ENCODE results near the gene NFIB.

NFIB gene

DNA sequence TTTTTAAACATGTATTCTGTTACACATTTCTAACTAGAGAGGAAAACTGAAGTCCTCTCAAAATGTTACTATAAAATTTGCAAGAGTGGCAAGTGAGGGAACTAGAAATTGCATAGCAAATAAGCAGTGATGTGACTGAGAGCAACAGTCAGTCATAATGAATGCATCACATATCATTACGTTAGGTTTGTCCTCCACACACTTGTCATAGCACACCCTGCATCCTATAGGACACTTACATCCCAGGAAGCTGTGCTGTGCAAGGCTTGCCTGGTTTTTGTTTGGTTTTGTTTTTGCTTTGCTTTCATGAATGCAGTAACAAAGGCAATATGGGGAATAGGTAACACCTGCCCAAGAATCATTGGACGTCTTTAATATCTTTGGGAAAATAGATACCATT is 10.8 kb downstream of the NFIB start:
- DNase-seq, result no peak

DNA sequence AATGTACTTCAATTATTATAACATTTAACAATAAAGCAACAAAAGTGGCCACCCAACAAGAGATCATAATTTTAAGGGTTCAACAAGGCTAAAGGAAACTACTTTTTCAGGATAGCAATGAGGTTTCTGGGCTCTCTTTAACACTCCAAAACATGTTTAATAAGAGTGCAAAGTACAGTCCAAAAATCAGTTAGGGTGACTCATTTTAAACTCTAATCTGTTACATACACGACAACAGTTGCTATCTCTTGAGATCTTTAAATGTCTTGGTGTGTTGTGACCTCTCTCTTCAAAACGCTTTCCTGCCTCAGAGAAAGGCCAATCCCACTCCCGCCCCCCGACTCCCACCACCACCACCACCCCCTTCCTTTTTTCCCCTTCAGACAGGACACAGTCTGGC is 11.5 kb downstream of the NFIB start:
- no peak for DNase-seq

DNA sequence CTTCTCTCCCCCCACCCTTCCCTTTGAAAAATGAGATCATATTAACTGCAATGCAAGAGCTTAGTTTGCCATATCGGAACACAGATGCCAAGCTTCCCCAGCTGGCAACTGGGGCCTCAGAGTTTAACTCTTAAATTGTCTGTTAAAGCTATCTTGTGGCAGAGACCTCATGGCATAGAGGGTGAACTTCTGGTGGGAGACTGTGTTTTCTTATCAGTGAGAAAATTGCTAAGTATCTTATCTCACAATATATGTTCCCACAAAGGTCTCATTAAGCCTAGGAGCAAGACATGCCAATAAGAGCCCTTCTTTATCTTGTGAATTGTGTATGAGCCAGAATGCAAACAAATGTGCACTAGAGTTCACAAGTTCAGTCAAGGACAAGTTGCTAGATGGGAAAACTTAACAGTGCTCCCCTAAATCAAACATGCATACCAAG is 12.3 kb downstream of the NFIB start:
- no peak for DNase-seq

DNA sequence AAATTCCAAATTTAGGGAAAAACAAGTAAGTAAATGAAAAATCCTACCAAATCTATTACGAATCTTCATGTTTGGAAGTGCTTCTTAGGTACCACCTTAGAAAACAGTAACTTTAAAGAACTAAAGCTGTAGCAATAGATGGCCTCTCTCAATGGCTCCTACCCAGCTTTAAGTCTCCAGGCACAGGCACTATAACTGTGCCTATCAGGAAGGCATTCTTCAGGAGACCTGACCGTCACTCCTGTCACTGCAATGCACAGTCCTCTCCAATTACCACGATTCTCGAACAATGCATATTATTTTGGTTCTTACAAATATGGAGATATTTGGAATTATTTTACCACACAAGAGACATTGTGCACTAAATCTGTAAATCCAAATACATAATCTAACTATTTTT is 12.9 kb downstream of the NFIB start:
- DNase-seq, result no peak

DNA sequence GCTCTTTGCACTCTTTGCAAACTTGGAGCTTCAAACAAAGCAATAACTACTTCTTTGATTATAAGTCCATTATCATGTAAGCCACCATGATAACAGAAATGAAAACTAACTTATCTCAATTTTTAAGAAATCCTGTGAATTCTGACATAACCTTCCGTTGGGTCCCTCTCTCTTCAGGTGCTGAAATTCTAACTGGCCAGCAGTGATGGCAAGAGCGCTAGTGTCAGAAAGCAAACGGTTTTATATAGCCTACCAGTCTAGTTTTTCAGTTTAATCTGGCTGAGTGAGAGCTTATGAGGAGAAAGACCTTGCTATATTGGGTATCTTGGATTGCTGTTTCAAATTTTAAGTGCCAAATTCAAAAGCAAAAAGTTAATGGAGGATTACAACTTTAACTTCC is 13.4 kb downstream of the NFIB start:
- no peak for DNase-seq

DNA sequence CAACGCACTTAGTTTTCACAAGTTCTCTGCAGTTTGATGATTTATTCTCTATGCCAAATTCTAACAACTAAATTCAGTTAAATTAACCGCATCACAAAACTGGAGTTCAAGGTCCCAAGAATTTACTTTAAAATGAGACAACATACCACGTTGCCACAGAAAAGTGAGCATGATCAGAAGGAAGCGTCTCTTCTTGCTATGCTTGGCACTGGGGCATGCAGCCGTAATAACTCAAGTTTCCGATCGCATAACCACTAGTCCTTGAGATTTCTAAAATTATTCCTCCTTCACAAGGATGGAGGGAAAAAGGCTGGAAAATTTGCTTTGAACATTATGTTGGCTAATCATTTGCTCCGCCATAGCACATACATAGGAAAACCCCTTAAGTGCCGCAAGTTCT is 13.9 kb downstream of the NFIB start:
- DNase-seq, result no peak

DNA sequence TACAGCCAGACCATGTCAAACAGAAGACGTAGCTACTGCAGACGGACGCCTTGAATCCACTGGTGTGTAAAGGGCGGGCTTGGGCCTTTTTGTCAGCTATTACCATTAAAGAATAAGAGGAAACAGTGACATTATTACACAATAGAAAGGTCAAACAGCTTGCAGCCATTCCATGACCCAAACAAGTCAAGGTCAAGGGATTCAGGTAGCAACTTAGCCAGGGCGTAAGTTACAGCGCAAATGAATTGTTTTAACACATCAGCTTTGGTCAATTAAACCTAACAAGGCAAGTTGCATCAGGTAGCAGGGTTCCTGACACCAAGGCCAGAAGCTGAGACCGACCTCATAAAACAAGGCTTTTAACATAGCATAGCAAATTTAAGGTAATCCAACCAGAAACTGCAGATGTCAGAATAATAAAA is 15.3 kb downstream of the NFIB start:
- no peak for DNase-seq

DNA sequence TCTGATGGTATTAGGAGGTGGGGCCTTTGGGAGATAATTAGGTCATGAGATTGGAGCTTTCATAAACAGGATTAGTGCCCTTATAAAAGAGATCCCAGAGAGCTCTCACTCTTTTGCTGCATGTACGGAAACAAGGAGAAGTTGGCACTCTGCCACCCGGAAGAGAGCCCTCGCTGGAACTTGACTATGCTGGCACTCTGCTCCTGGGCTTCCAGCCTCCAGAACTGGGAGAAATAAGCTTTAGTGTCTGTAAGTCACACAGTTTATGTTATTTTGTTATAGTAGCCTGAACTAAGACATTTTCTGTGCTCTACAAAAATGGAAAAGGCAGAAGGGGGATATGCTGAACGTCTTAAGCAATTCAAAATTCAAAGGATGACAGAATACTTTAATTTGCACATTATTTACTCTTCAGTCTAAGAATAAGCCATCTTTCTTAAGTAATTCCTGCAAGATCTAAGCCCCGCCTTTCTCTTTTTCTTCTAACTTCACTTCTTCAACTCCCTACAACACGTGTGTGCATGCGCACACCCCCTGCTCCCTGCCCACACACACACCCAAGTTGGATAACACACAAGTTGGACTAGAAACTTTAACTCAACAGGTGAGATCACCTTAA is 17.3 kb downstream of the NFIB start:
- no peak for DNase-seq

DNA sequence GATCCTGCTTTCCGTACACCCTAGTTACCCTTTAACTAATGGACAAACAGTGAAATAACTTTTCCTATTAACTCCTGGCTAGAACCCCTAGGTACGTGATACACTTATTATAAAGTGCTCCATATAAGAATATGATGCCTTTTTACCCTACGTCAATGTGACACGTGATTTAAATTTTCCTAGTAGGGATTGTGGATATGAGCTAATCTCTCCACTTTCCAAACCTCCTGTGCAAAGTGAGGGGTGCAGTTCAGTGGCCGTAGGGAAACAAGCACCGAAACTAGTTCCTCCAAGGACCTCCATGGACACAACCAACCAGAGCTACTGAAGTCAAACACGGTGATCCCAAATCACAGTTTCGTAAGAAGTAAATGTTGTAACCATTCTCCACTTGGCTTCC is 19.3 kb downstream of the NFIB start:
- DNase-seq, result no peak

DNA sequence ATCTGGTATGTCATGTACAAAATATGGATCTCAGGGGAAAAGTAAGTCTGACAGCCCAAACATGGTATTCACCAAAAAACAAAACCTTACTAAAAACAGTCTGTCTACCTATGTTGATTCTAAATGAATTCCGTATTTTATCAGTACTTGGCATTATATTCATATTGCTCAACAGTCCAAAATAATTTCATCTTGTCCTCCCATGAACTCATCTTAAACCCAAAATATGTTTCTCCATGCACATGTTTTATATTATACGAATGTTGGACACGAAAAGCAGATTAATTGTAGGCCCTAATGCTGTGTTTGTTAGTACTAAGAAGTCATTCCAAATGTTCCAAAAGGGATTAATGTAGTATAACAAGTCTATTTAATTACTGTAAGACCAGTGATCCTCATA is 20.1 kb downstream of the NFIB start:
- no peak for DNase-seq

DNA sequence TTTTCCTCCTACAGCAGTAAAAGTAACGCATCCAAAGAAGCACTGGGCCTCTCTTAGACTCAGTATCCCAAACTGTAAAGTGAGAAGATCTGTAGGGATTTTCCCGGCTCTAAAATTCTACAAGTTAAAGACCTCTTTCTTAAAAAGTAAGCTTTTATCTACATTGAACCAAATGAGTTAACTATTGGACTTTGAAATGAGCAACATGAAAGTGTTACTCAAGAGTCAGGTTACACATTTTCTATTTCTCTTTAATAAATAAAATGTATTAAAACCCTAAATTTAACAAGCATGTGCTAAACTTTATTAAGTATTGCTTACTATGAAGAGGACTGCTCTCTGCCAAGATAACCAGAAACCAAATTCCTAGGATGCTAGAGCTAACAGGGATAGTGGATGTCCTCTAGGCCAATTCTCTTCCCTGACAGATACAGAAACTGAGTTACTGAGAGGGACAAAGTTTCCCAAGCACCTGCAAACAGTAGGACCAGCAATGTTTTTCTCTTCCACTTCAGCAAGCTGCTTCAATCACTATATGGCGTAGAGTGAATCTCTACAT is 21.7 kb downstream of the NFIB start:
- DNase-seq, result no peak

DNA sequence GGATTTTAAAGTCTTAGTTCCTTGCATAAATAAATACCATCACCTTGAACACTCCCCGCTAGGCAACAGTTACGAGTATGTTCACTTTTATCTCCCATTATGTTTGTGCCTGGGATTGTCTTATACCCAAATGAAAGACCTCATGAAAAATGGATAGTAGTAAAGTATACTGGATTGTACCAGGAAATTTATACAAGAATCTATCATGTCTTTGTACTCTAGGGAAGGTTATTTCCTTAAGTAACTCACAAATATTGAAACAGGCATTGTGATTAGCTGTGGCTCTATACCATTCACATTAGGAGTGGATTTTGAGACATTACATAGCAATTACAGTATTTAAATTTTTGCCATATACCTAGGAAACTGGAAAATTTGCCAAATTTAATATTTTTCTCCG is 24.0 kb downstream of the NFIB start:
- DNase-seq, result no peak

DNA sequence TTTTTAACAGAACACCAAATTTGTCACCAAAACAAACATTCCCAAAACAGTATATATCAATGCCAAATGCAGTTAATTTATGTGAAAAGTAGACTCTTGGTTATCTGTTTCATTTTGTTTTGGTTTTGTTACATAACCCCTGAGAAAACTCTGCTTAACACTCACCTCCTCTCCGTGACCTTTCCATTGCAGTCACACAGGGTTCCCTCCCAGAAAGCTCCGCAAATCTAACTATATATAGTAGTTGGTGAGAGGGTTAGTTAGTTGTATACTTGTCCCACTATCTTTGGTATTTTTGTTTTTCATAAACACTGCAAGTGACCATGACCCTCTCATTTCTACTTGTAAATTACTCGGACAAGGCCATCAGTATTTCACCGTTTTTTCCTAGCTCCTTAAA is 25.5 kb downstream of the NFIB start:
- no peak for DNase-seq

DNA sequence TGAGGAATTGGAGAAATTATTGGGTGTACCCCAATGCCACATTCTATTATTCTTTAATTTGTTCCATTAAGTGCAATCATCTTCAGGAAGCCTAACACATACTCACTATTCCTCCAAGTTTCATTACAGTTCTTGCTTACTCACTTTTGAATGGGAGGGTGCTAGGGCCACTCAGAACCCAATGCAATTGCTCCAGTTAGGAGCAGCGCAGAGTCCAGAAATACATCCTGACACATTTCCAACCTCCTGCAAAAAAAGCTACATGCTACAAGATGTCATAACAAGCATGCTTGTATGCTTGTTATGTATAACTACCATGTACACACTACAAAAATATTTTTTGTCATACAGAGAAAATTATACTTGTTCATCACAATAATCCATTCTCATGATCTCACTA is 27.8 kb downstream of the NFIB start:
- DNase-seq, result no peak

DNA sequence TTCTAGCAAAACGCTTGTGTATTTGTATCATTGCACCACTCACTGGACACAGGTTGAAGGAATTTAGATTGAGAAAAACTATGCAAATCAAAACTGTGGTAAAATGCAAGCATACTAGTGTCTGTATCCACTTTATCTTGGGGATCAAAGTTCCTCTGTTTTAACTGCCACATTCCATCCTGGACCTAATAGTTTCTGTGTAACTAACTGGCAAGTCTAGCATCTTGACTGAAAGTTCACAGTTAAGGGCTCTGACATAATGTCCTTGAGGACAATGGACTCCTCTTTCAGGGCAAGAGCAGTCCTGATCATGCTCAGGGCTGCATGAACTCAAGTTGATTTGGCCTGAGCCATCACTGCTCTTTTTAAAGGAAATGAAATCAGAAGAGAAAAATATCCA is 30.7 kb downstream of the NFIB start:
- no peak for DNase-seq

DNA sequence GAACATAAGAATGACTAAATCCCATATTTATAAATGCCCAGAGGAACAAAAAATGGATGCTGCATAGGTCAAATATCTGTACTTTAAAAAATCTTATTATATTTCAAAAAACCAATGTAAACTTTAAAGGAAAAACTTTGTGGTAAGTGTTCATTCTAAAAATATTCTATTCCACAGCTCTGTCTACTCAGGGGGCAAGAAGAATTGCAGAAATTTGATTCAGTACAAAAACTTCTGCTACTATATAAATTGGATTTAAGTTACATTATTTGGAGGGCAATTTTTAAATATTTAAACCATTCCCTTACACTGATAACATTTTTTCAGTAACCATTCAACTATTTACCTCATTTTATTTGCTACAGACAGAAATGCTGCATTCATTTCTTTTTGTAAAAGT is 32.1 kb downstream of the NFIB start:
- DNase-seq, result no peak

DNA sequence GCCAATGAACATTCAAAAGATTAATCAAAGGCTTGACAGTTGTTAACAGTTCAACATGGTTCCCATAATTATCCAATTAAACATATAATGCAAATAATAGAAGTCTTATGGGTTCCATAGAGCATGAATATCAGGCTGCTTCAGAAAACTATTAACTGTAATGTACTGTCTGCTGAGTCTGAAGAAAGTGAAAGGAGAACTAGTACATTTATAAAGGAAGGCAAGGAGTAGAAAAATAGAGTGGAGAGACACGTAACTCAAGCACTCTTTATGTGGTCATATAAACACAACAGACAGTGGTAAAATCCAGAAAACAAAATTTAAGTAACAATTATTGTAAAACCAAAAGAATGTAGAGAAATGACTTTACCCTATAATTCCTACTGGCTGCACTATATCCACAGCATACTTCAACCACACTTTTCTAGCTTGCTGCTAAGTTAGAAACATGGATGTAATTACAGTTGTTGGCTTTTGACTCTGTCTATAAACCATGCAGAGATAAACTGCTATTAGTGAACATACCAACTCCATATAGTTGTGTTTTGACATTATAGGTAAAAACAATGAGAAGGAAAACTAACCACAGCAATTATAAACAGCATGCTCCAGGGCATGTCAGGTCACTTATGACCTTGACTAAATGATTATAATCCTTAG is 32.7 kb downstream of the NFIB start:
- DNase-seq, result no peak

DNA sequence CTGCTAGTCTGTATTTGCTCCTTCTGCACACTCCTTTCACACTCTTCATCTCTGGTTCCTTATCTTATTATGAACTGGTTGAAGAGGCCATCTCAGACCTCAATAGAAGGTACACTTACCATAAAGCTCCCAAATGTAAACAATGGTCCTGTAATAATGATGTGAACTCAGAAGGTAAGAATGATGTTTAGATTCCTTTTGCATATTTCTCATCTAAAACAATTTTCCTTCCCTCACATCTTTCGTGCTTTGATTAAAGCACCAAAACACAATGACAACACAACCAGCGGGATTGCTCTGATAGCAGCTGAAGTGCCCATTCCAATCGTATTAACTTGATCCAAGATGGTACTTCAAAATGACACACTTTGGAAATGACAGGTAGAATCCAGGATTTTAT is 34.3 kb downstream of the NFIB start:
- DNase-seq, result no peak

DNA sequence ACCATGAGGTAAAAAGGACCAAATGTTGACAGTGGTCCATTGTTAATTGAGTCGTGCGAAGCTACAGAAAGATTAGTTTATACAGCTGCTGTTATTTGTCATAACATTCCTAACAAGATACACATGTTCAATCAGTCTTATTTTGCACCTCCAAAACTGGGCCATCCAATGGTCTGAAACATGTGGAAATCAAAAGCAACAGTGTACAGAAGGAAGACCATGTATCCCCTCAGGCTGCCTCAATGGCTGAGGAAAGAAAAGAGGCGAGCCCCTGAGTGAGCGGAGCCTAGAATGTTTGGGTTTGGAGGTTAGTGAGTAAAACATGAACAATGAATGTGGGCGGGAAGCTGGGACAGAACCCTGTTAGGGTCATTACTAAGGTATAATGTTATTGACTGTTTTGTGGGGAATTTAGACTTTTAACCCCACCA is 35.6 kb downstream of the NFIB start:
- no peak for DNase-seq

DNA sequence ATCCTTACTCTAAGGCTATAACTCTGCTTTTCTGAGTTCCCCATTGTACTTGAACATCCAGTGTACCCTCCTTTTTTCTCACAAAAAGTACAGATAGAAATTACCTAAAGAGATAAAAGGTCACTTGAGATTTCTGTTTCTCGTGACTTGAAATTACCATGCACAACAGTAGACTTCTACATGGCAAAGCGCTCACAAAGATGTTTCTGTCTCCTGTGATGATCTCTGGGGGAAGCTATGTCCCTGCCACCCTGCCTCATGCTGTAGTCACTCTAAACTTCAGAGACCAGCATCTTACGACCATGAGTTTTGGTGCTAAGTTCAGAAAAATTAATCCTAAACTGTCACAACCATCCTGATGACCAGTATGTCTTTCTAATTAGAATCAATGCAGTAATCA is 36.2 kb downstream of the NFIB start:
- DNase-seq, result no peak

DNA sequence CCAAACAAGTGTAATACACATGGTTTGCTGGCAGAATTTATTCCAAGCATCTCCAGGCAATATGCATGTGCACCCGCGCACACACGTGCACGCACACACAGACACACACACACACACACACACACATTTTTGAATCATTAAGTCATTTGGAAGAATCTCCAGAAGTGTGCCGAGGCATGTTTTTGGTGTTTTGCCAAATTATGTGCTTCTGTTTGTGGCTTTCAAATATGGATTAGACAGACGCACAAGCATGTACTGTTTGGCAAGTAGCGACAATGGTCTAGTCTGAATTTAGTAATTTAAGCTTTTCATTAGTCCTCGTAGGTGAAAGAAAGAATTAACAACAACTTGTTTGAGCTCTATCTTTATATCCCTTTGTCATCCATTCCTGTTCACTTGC is 36.7 kb downstream of the NFIB start:
- no peak for DNase-seq

DNA sequence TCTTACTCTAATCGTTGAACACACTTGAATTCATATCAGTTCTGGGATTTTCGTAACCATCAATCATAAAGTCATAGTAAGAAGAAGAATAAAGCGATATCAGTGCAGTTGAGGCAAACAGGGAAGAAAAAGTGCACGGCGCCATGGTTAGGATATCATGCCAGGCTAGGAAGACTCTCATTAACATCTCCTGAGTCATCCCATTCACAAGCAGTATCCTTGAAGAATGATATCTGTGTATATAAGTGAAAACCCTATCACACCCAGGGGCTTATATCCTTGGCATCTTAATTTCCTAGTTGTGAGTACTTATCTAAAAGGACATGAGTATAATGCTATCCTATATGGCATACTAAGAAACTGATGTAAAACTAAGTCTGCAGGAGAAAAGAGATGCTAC is 38.6 kb downstream of the NFIB start:
- no peak for DNase-seq

DNA sequence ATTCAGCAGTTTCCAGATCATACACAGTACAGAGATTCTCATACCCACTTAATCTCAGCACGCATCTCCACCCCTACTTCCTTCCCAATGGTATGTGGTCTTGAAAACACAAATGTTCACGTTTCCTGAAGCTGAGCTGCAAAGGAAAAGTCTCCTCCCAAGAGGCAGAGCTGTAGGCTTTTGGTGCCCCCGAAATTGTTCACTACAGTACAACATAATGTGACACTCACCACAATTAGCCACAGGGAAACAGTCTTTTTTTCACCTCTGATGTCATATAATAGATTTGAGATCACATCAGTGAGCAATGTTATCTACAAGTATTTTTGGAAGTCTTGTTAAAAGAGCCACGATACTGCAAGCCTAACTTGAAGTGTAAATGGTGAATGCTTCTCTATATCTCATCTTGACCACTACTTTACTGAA is 40.2 kb downstream of the NFIB start:
- no peak for DNase-seq

DNA sequence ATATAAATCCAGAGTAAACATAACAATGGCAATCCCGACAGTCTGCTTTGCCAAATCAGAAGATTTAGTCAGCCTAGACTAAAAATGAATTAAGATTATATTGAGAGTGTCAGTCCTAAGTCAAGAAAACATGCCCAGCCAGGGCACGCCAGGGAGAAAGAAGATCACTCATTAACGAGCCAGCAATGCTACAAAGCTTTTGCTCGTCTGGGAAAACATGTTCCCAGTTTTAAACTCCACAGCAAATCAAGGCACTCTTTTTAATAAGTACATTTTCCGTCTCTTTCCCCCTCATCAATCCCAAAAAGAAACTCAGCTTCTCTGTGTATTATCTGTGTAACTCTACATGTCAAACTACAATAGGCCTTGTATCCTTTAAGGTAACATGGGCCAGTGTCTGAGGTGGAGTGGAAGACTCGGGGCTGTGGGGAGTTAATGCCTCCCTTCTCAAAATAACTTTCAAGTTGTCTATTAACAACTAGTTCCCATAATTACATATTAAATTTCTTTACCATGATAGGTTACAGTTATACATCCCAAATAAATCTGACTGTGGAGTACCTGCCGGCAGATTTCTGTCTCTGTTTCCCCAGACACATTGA is 40.9 kb downstream of the NFIB start:
- DNase-seq, result no peak
